HG03342 (cell line): Measurements from ENCODE around the gene SUSD1.
A peak's percentile ranks its signal among the peaks of the same experiment; 100 is the strongest.

ENCODE experiments used
- ATAC-seq: cut with Tn5 transposase; IDR thresholded peaks from one replicate; pipeline ENCODE4 v1.9.1; 2021; ENCODE audit warnings: mild to moderate bottlenecking, moderate library complexity; ENCODE audit not compliant: unreplicated experiment

Gene SUSD1

GRCh38 chr9:112020680-112021596, 154.2 kb downstream of the SUSD1 start:
- ATAC-seq = peak; percentile 54

- ATAC-seq = no peak
Measured at GRCh38 chr9:112017878-112018277, 157.2 kb downstream of the SUSD1 start.

GRCh38 chr9:112015736-112016135, 159.4 kb downstream of the SUSD1 start:
- no peak for ATAC-seq

- ATAC-seq = no peak
Measured at GRCh38 chr9:112015149-112015548, 159.9 kb downstream of the SUSD1 start.

GRCh38 chr9:112013266-112013665, 161.8 kb downstream of the SUSD1 start:
- no peak for ATAC-seq

- ATAC-seq = peak; percentile 79
Measured at GRCh38 chr9:112012026-112012902, 162.8 kb downstream of the SUSD1 start.

- ATAC-seq = no peak
Measured at GRCh38 chr9:112011051-112011620, 164.0 kb downstream of the SUSD1 start.

- no peak for ATAC-seq
Measured at GRCh38 chr9:112010537-112010936, 164.6 kb downstream of the SUSD1 start.

- no peak for ATAC-seq
Measured at GRCh38 chr9:112009656-112010055, 165.4 kb downstream of the SUSD1 start.

GRCh38 chr9:112007575-112008240, 167.4 kb downstream of the SUSD1 start:
- no peak for ATAC-seq

- ATAC-seq = no peak
Measured at GRCh38 chr9:112006361-112007020, 168.6 kb downstream of the SUSD1 start.

- ATAC-seq = no peak
Measured at GRCh38 chr9:112005939-112006338, 169.2 kb downstream of the SUSD1 start.

- no peak for ATAC-seq
Measured at GRCh38 chr9:112003538-112003937, 171.6 kb downstream of the SUSD1 start.

GRCh38 chr9:112002847-112003457, 172.1 kb downstream of the SUSD1 start:
- no peak for ATAC-seq

GRCh38 chr9:112002131-112002846, 172.8 kb downstream of the SUSD1 start:
- ATAC-seq = no peak

- ATAC-seq = no peak
Measured at GRCh38 chr9:112000743-112001142, 174.4 kb downstream of the SUSD1 start.

GRCh38 chr9:111999319-111999718, 175.8 kb downstream of the SUSD1 start:
- ATAC-seq = no peak

- no peak for ATAC-seq
Measured at GRCh38 chr9:111997831-111998230, 177.3 kb downstream of the SUSD1 start.

- peak; percentile 45 for ATAC-seq
Measured at GRCh38 chr9:111994831-111995458, 180.2 kb downstream of the SUSD1 start.
